GM18507 (cell line): ENCODE data around the gene KRT83.
"Not testable (repeated sequence)": the region's sequence is repeated elsewhere in the genome, so short reads cannot be mapped to it uniquely, and the experiment has no call there.

Source experiments
- DNase-seq: peaks from one replicate; pipeline ENCODE4 v3.0.0; 2011; ENCODE audit warnings: low read depth; ENCODE audit not compliant: insufficient read length; ENCODE audit errors: extremely low spot score
- FAIRE-seq: peaks from 2 replicates; lab custom pipeline; 2011; peaks lifted over from hg19 to GRCh38; lab: Jason Lieb, UNC

KRT83 gene

GRCh38 chr12:52314511-52314910 is 6.7 kb downstream of the KRT83 start:
- no peak for DNase-seq
- FAIRE-seq: no peak

GRCh38 chr12:52313926-52314325 is 7.3 kb downstream of the KRT83 start:
- DNase-seq: no peak
- no peak for FAIRE-seq

GRCh38 chr12:52313461-52313860 is 7.7 kb downstream of the KRT83 start:
- FAIRE-seq: no peak
- DNase-seq: no peak

- FAIRE-seq: no peak
Measured at GRCh38 chr12:52312086-52312485, 9.1 kb downstream of the KRT83 start.

GRCh38 chr12:52311285-52311648 is 9.9 kb downstream of the KRT83 start:
- DNase-seq: no peak
- no peak for FAIRE-seq

More at GRCh38 chr12:52312086-52312485, 9.1 kb downstream of the KRT83 start:
- DNase-seq: no peak

GRCh38 chr12:52310622-52311284 is 10.4 kb downstream of the KRT83 start:
- FAIRE-seq (no peak), DNase-seq (no peak)

- FAIRE-seq (no peak), DNase-seq (no peak)
Measured at GRCh38 chr12:52308806-52309425, 12.3 kb downstream of the KRT83 start.

GRCh38 chr12:52307836-52308805 is 13.1 kb downstream of the KRT83 start:
- DNase-seq: no peak
- FAIRE-seq: no peak

- DNase-seq (no peak), FAIRE-seq (no peak)
Measured at GRCh38 chr12:52306731-52307130, 14.5 kb downstream of the KRT83 start.

- DNase-seq (no peak), FAIRE-seq (no peak)
Measured at GRCh38 chr12:52305921-52306705, 15.1 kb downstream of the KRT83 start.

- not testable (repeated sequence) for DNase-seq
- peak; percentile 97 for FAIRE-seq
Measured at GRCh38 chr12:52304941-52305411, 16.2 kb downstream of the KRT83 start.

GRCh38 chr12:52302242-52302914 is 18.8 kb downstream of the KRT83 start:
- DNase-seq, FAIRE-seq: not testable (repeated sequence)

- not testable (repeated sequence) for FAIRE-seq, DNase-seq
Measured at GRCh38 chr12:52301721-52302120, 19.5 kb downstream of the KRT83 start.

GRCh38 chr12:52300796-52301691 is 20.2 kb downstream of the KRT83 start:
- no peak for FAIRE-seq
- DNase-seq: no peak

- FAIRE-seq (no peak), DNase-seq (no peak)
Measured at GRCh38 chr12:52298677-52299190, 22.5 kb downstream of the KRT83 start.

- DNase-seq: no peak
Measured at GRCh38 chr12:52296572-52297215, 24.5 kb downstream of the KRT83 start.

GRCh38 chr12:52295663-52296062 is 25.5 kb downstream of the KRT83 start:
- DNase-seq (no peak), FAIRE-seq (no peak)

More at GRCh38 chr12:52296572-52297215, 24.5 kb downstream of the KRT83 start:
- FAIRE-seq: no peak
